T-helper 17 cell (primary cell): ENCODE data around the gene INSRR. TPM values are rescaled to one million over a fixed set of nuclear protein-coding genes. Genes with fewer than 3 reads are reported as not detected.

Experiments
- total RNA-seq, 4 donors: library from RNA in 2 of 4; stranded (reverse) in 2 of 4; gene quantifications; one replicate each; pipeline ENCODE4 v1.2.3 and lab custom pipeline; 2022 to 2026

Gene INSRR
- total RNA-seq, 2 donors from 2014 or later, result not detected

Other genes starting within 250 kb of the INSRR start
- gene HAPLN2, start 239.7 kb downstream of the INSRR start, total RNA-seq, result under 1 TPM in 1 of 2 donors, not detected in 1; 0.35 TPM
- gene BCAN, start 217.0 kb downstream of the INSRR start, total RNA-seq, result not detected
- not detected for gene NES, start 181.7 kb downstream of the INSRR start, total RNA-seq
- gene CRABP2, start 153.5 kb downstream of the INSRR start, total RNA-seq, result 1 to 10 TPM; 1.5 to 4.5 TPM
- gene METTL25B, start 130.6 kb downstream of the INSRR start, total RNA-seq, result 10 to 100 TPM; 13.1 to 21.6 TPM
- gene ISG20L2, start 130.4 kb downstream of the INSRR start, total RNA-seq, result 10 to 100 TPM; 41.4 to 54.2 TPM
- gene MRPL24, start 118.0 kb downstream of the INSRR start, total RNA-seq, result 10 to 100 TPM; 18.7 to 25.1 TPM
- gene HDGF, start 107.4 kb downstream of the INSRR start, total RNA-seq, result 100 to 1,000 TPM in 1 of 2 donors, 10 to 100 TPM in 1; 75.3 to 100 TPM
- gene PRCC, start 91.6 kb downstream of the INSRR start, total RNA-seq, result 10 to 100 TPM; 51.0 to 82.4 TPM
- gene SH2D2A, start 42.3 kb downstream of the INSRR start, total RNA-seq, result 100 to 1,000 TPM; 129 to 137 TPM
- under 1 TPM; 0.34 to 0.67 TPM for gene NTRK1, start 1.7 kb upstream of the INSRR start, total RNA-seq
- gene PEAR1, start 34.6 kb upstream of the INSRR start, total RNA-seq, result 10 to 100 TPM in 1 of 2 donors, under 1 TPM in 1; 0.42 to 17.7 TPM
- gene LRRC71, start 61.5 kb upstream of the INSRR start, total RNA-seq, result not detected
- gene ARHGEF11, start 186.6 kb upstream of the INSRR start, total RNA-seq, result 10 to 100 TPM; 16.5 to 28.0 TPM
- under 1 TPM in 1 of 2 donors, not detected in 1; 0.15 TPM for gene ETV3L, start 240.7 kb upstream of the INSRR start, total RNA-seq